ENCODE measurements around the gene FNIP2. TPM values are rescaled to one million over a fixed set of nuclear protein-coding genes. Genes with fewer than 3 reads are reported as not detected.
A peak's percentile ranks its signal among the peaks of the same experiment; 100 is the strongest.

FNIP2 gene
- total and polyA plus RNA-seq, 7 donors, result 15.6 to 92.1 (median 33.3) TPM

DNA sequence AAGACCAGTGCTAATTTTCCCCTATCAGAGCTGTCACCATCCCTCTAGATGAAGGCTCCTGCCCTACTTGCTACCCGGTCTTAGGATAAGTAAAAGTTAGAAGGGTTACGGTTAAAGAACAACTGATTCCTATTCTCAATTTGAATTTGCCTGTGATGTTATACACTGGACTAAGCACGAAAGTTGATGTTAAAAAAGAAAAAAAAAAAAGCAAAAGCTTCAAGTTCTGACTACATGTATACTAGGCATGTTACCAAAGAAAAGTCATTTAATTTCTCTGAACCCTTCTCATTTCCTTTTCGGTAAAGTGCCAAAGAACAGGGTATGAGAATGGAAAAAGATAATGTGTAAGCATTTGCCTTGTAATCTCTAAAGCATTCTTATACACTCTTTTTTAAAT is 44.2 kb upstream of the FNIP2 start:
- no peak overlapping the region for H3K4me3 ChIP-seq
- no peaks in the 10 kb centered on the region for H3K27me3 ChIP-seq (ENCODE audit: insufficient read depth in 3 of 3, low read length in 2 of 3)
- peaks cover 3 to 16% of the 10 kb centered on the region in 2 donors for H3K36me3 ChIP-seq (ENCODE audit: insufficient read depth in 1 of 2, low read depth in 1 of 2)
- intact Hi-C loops (cut with DNase I), result loop anchor here in 1 of 2 donors (5.0 to 10.0 kb wide), 4 partner anchors 43 to 720 kb away; partner anchors contain the start of gene FNIP2
- 80 to 88% (median 83%) methylated on average over 4 of the region's 4 CpGs for WGBS, 3 donors
- DNase-seq (no peak), ATAC-seq (no peak)
- H3K9me3 ChIP-seq, result no peaks in the 10 kb centered on the region
- H3K4me1 ChIP-seq, result peaks cover 18% of the 10 kb centered on the region
- H3K27ac ChIP-seq, result no peak overlapping the region
- TF ChIP-seq, protein P1, sequence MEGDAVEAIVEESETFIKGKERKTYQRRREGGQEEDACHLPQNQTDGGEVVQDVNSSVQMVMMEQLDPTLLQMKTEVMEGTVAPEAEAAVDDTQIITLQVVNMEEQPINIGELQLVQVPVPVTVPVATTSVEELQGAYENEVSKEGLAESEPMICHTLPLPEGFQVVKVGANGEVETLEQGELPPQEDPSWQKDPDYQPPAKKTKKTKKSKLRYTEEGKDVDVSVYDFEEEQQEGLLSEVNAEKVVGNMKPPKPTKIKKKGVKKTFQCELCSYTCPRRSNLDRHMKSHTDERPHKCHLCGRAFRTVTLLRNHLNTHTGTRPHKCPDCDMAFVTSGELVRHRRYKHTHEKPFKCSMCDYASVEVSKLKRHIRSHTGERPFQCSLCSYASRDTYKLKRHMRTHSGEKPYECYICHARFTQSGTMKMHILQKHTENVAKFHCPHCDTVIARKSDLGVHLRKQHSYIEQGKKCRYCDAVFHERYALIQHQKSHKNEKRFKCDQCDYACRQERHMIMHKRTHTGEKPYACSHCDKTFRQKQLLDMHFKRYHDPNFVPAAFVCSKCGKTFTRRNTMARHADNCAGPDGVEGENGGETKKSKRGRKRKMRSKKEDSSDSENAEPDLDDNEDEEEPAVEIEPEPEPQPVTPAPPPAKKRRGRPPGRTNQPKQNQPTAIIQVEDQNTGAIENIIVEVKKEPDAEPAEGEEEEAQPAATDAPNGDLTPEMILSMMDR (IDR thresholded peaks at IDR 0.05), result no peak

DNA sequence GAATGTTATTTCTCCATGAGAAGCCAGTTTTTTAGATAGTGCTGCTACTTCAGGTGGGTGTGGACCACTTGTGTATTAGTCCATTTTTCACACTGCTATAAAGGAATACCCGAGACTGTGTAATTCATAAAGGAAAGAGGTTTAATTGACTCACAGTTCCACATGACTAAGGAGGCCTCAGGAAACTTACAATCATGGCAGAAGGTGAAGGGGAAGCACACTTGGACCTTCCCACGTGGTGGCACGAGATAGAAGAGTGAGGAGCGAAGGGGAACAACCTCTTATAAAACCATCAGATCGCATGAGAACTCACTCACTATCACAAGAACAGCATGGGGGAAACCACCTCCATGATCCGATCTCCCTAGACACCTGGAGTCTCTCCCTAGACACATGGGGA is 42.2 kb upstream of the FNIP2 start:
- no peak overlapping the region for H3K27ac ChIP-seq
- 79 to 82% (median 80%) methylated on average over 6 of the region's 6 CpGs for WGBS, 3 donors
- no peaks in the 10 kb centered on the region for H3K9me3 ChIP-seq
- no peak for ATAC-seq
- H3K4me1 ChIP-seq, result peaks cover 6% of the 10 kb centered on the region
- intact Hi-C loops (cut with DNase I), result loop anchor here in 1 of 2 donors (5.0 to 10.0 kb wide), 3 partner anchors 41 to 718 kb away; partner anchors contain the start of gene FNIP2
- no peaks in the 10 kb centered on the region for H3K36me3 ChIP-seq (ENCODE audit: insufficient read depth in 1 of 2, low read depth in 1 of 2)
- DNase-seq, result no peak
- no peaks in the 10 kb centered on the region for H3K27me3 ChIP-seq (ENCODE audit: insufficient read depth in 3 of 3, low read length in 2 of 3)
- TF ChIP-seq, protein P1 (IDR thresholded peaks at IDR 0.05), result no peak
- no peak overlapping the region for H3K4me3 ChIP-seq

DNA sequence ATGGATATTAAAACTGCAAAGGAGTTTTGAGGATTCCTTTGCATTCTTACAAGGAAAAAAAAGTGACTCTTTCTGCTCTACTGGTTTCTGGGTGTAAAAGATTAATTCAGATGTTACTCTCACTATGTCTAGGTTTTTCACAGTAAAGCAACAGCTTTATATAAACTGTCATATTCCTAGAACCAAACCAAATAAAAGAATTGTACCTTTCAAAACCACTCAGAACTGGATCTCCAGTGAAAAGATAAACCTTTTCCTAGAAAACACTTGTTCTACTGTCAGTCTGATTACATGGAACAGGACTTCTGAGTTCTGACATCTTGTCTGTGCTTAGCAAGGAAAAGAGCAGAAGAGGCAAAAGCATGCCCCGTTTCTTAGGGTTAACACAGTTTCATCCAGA is 40.6 kb upstream of the FNIP2 start:
- intact Hi-C loops (cut with DNase I), result loop anchor here (2.0 to 10.0 kb wide), 5 partner anchors 39 to 717 kb away; partner anchors contain the start of gene FNIP2 (in 1 of the 2)

DNA sequence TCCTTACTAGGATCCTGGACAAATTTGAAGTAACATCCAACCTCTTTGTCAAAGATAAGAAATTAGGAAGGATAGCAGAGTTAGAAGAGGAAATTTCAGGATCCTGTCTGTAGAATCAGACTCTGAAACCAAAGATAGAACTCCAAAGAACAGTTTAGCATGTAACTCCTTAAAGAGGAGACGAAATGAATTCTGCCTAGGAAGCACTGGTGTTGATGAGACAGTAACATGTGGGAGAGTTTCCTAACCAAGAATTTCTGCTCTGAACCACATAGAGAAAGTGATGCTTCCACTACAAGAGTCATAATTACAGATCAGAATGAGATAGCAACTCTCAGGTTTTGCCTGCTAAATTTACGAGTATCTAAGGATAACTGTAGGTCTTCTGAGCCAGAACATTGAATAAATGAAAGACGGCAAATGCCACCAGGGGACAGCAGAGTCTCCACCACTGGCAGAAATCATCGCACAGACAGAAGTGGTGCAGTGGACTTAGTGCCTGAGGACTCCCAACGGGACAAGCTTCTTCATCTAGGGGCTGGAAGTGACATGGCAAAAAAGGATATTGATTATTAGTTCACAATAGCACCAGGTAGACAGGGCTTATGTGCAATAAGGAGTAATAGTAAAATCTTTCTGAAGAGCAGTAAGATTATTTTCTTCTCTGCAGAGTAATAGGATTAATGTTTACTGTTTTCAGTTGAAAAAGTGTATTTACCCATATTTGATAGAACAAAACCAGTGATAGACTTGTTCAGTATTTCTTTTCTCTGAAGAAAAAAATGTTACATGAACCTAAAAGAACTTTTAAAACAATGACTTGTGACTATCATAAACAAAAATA is 38.9 kb upstream of the FNIP2 start:
- Histone ChIP-seq H3K4me3 (no peak overlapping the region), H3K27me3 (ENCODE audit: insufficient read depth in 3 of 3, low read length in 2 of 3) (no peaks in the 10 kb centered on the region), H3K9me3 (no peaks in the 10 kb centered on the region), H3K36me3 (ENCODE audit: insufficient read depth in 1 of 2, low read depth in 1 of 2) (no peaks in the 10 kb centered on the region), H3K4me1 (no peaks in the 10 kb centered on the region), H3K27ac (no peak overlapping the region)
- ATAC-seq (peak; percentile 87 to 99 (median 94)), DNase-seq (peak; percentile 43 to 66)
- 17 to 19% (median 17%) methylated on average over 5 of the region's 5 CpGs for WGBS, 3 donors
- intact Hi-C loops (cut with DNase I), result loop anchor here (2.0 to 10.0 kb wide), 6 partner anchors 37 to 715 kb away; partner anchors contain the start of gene FNIP2 (in 2 of the 2)
- TF ChIP-seq, protein P1 (IDR thresholded peaks at IDR 0.05), result peak; percentile 86

More for the DNA sequence above, 40.6 kb upstream of the FNIP2 start:
- H3K4me3 ChIP-seq, result no peak overlapping the region
- DNase-seq, result no peak
- 61 to 77% (median 63%) methylated on average over 1 of the region's 1 CpG for WGBS, 3 donors
- ATAC-seq, result no peak
- H3K27me3 ChIP-seq (ENCODE audit: insufficient read depth in 3 of 3, low read length in 2 of 3), result no peaks in the 10 kb centered on the region
- H3K27ac ChIP-seq, result no peak overlapping the region
- TF ChIP-seq, protein P1 (IDR thresholded peaks at IDR 0.05), result no peak
- no peaks in the 10 kb centered on the region for H3K36me3 ChIP-seq (ENCODE audit: insufficient read depth in 1 of 2, low read depth in 1 of 2)
- H3K9me3 ChIP-seq, result no peaks in the 10 kb centered on the region
- H3K4me1 ChIP-seq, result no peaks in the 10 kb centered on the region
